Subcutaneous abdominal adipose tissue (tissue), 5 donors: Measurements from ENCODE around the gene LRRK2.

Experiments
- H3K27ac ChIP-seq: one replicate; pipeline ENCODE4 v1.7.0; 2013; ENCODE audit warnings: low read depth, mild to moderate bottlenecking, inconsistent platforms, low read length, moderate library complexity
- H3K27me3 ChIP-seq, 5 donors: one replicate each; pipeline ENCODE4 v1.7.0; 2013; ENCODE audit warnings: low read length in 5 of 5, inconsistent platforms in 1 of 5; ENCODE audit not compliant: control insufficient read depth in 5 of 5, insufficient read depth in 4 of 5
- H3K36me3 ChIP-seq, 5 donors: one replicate each; pipeline ENCODE4 v1.7.0; 2013; ENCODE audit warnings: low read length in 5 of 5; ENCODE audit not compliant: control insufficient read depth in 5 of 5, insufficient read depth in 5 of 5
- H3K4me1 ChIP-seq, 5 donors: one replicate each; pipeline ENCODE4 v1.7.0; 2013; ENCODE audit warnings: low read length in 5 of 5, mild to moderate bottlenecking in 3 of 5, moderate library complexity in 1 of 5; ENCODE audit not compliant: control insufficient read depth in 5 of 5, insufficient read depth in 5 of 5
- H3K4me3 ChIP-seq, 5 donors: one replicate each; pipeline ENCODE4 v1.7.0; 2013; ENCODE audit warnings: low read length in 5 of 5, low read depth in 1 of 5
- H3K9ac ChIP-seq, 5 donors: one replicate each; pipeline ENCODE4 v1.7.0; 2013; ENCODE audit warnings: low read length in 5 of 5, mild to moderate bottlenecking in 4 of 5, moderate library complexity in 3 of 5
- H3K9me3 ChIP-seq, 5 donors: one replicate each; pipeline ENCODE4 v1.7.0; 2013; ENCODE audit warnings: low read length in 5 of 5; ENCODE audit not compliant: control insufficient read depth in 5 of 5
- donor health status: healthy.
- donor health status: healthy.
- donor health status: healthy.
- donor health status: healthy.
- donor health status: healthy.

Gene LRRK2

GRCh38 chr12:40331886-40332285 is 107.1 kb downstream of the LRRK2 start:
- no peak overlapping the region for H3K4me3 ChIP-seq
- peaks cover 4 to 14% (median 9%) of the 10 kb centered on the region in 5 donors for H3K9me3 ChIP-seq
- H3K4me1 ChIP-seq = no peaks in the 10 kb centered on the region
- H3K9ac ChIP-seq = no peak overlapping the region
- peaks cover 28 to 54% (median 38%) of the 10 kb centered on the region in 5 donors for H3K36me3 ChIP-seq
- H3K27ac ChIP-seq = no peak overlapping the region
- H3K27me3 ChIP-seq = no peaks in the 10 kb centered on the region

- H3K27ac ChIP-seq = no peak overlapping the region
- no peak overlapping the region for H3K9ac ChIP-seq
Observed at GRCh38 chr12:40335991-40336390, 111.2 kb downstream of the LRRK2 start.

GRCh38 chr12:40336573-40337199 is 111.9 kb downstream of the LRRK2 start:
- no peaks in the 10 kb centered on the region for H3K4me1 ChIP-seq
- peaks cover 13 to 56% (median 24%) of the 10 kb centered on the region in 5 donors for H3K36me3 ChIP-seq
- no peak overlapping the region for H3K27ac ChIP-seq
- H3K9ac ChIP-seq = no peak overlapping the region
- no peaks in the 10 kb centered on the region for H3K9me3 ChIP-seq
- H3K27me3 ChIP-seq = no peaks in the 10 kb centered on the region
- no peak overlapping the region for H3K4me3 ChIP-seq

More at GRCh38 chr12:40335991-40336390, 111.2 kb downstream of the LRRK2 start:
- no peaks in the 10 kb centered on the region for H3K27me3 ChIP-seq
- no peak overlapping the region for H3K4me3 ChIP-seq
- peaks cover 16 to 60% (median 24%) of the 10 kb centered on the region in 5 donors for H3K36me3 ChIP-seq
- H3K9me3 ChIP-seq = peaks cover 0 to 3% (median 3%) of the 10 kb centered on the region in 5 donors
- no peaks in the 10 kb centered on the region for H3K4me1 ChIP-seq

GRCh38 chr12:40338071-40338470 is 113.3 kb downstream of the LRRK2 start:
- H3K9me3 ChIP-seq = no peaks in the 10 kb centered on the region
- no peak overlapping the region for H3K4me3 ChIP-seq
- no peaks in the 10 kb centered on the region for H3K27me3 ChIP-seq
- H3K27ac ChIP-seq = no peak overlapping the region
- H3K4me1 ChIP-seq = no peaks in the 10 kb centered on the region
- H3K9ac ChIP-seq = no peak overlapping the region
- H3K36me3 ChIP-seq = peaks cover 12 to 54% (median 28%) of the 10 kb centered on the region in 5 donors

- H3K9me3 ChIP-seq = no peaks in the 10 kb centered on the region
- H3K27me3 ChIP-seq = no peaks in the 10 kb centered on the region
- no peaks in the 10 kb centered on the region for H3K4me1 ChIP-seq
- no peak overlapping the region for H3K4me3 ChIP-seq
- no peak overlapping the region for H3K9ac ChIP-seq
- peaks cover 9 to 48% (median 26%) of the 10 kb centered on the region in 5 donors for H3K36me3 ChIP-seq
- H3K27ac ChIP-seq = no peak overlapping the region
Observed at GRCh38 chr12:40338621-40339020, 113.8 kb downstream of the LRRK2 start.

- H3K36me3 ChIP-seq = peaks cover 0 to 29% (median 15%) of the 10 kb centered on the region in 5 donors
- no peaks in the 10 kb centered on the region for H3K9me3 ChIP-seq
- H3K4me3 ChIP-seq = no peak overlapping the region
- H3K27me3 ChIP-seq = no peaks in the 10 kb centered on the region
- no peak overlapping the region for H3K27ac ChIP-seq
- H3K4me1 ChIP-seq = no peaks in the 10 kb centered on the region
- no peak overlapping the region for H3K9ac ChIP-seq
Observed at GRCh38 chr12:40342010-40342409, 117.2 kb downstream of the LRRK2 start.

- Histone ChIP-seq H3K4me3 (no peak overlapping the region), H3K27me3 (no peaks in the 10 kb centered on the region), H3K27ac (no peak overlapping the region), H3K36me3 (peaks cover 0 to 19% (median 15%) of the 10 kb centered on the region in 5 donors), H3K4me1 (no peaks in the 10 kb centered on the region), H3K9me3 (no peaks in the 10 kb centered on the region), H3K9ac (no peak overlapping the region)
Observed at GRCh38 chr12:40343124-40343523, 118.3 kb downstream of the LRRK2 start.

- no peak overlapping the region for H3K4me3 ChIP-seq
- peaks cover 0 to 15% (median 11%) of the 10 kb centered on the region in 5 donors for H3K36me3 ChIP-seq
- no peak overlapping the region for H3K9ac ChIP-seq
- H3K27ac ChIP-seq = no peak overlapping the region
- no peaks in the 10 kb centered on the region for H3K4me1 ChIP-seq
- no peaks in the 10 kb centered on the region for H3K27me3 ChIP-seq
- no peaks in the 10 kb centered on the region for H3K9me3 ChIP-seq
Observed at GRCh38 chr12:40344312-40344711, 119.5 kb downstream of the LRRK2 start.

GRCh38 chr12:40351976-40352375 is 127.2 kb downstream of the LRRK2 start:
- no peaks in the 10 kb centered on the region for H3K27me3 ChIP-seq
- H3K9ac ChIP-seq = no peak overlapping the region
- no peaks in the 10 kb centered on the region for H3K4me1 ChIP-seq
- H3K9me3 ChIP-seq = no peaks in the 10 kb centered on the region
- H3K4me3 ChIP-seq = no peak overlapping the region
- no peak overlapping the region for H3K27ac ChIP-seq
- peaks cover 8 to 12% (median 10%) of the 10 kb centered on the region in 5 donors for H3K36me3 ChIP-seq

- Histone ChIP-seq H3K4me3 (no peak overlapping the region), H3K36me3 (no peaks in the 10 kb centered on the region), H3K4me1 (no peaks in the 10 kb centered on the region), H3K9me3 (no peaks in the 10 kb centered on the region), H3K27me3 (no peaks in the 10 kb centered on the region), H3K9ac (no peak overlapping the region), H3K27ac (no peak overlapping the region)
Observed at GRCh38 chr12:40375076-40375475, 150.3 kb downstream of the LRRK2 start.
